ENCODE measurements around the gene COA3.

COA3 gene

DNA sequence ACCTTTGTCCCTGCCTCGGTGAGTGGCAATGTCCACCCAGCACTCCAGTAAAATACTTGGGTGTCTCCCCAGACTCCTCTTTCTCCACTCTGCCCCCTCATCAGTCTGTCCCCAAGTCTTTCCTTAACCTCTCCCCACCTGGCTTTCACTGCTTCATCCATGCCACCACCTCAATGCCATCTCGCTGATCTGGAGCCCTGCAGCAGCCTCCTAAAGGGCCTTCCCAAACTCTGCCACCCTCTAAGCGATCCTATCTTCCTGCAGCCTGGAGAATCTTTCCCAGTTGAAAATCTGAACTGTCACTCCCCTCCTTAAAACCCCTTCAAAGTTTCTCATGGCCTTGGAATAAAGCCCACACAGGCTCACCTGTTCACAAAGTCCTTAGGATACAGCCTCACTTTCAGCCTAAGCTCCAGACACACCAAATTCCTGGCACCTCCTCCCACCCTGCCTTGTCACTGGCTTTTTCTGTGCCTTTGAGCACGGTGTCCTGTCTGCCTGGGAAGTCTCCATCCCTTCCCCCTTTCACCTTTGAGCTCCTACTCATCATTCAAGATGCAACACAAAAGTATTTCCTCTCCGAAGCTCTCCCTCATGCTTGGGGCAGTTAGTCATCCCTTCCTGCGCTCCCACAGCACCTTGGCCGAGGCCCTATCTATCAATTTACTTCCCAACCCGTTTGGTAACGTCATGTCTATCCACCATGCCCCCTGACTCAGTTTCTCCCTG, 15.3 kb downstream of the COA3 start:
- ATAC-seq (replicated peaks) (no peak), DNase-seq (no peak)
- Mint-ChIP-seq H3K4me1 (ENCODE audit: low read depth in 2 of 2) (peaks cover 17 to 26% of the 10 kb centered on the region in 2 donors), H3K27me3 (peaks cover 64 to 88% of the 10 kb centered on the region in 2 donors), H3K27ac (no peak overlapping the region), H3K9me3 (no peaks in the 10 kb centered on the region), H3K4me3 (no peak overlapping the region), H3K36me3 (ENCODE audit: insufficient read depth) (peaks cover 12% of the 10 kb centered on the region)

DNA sequence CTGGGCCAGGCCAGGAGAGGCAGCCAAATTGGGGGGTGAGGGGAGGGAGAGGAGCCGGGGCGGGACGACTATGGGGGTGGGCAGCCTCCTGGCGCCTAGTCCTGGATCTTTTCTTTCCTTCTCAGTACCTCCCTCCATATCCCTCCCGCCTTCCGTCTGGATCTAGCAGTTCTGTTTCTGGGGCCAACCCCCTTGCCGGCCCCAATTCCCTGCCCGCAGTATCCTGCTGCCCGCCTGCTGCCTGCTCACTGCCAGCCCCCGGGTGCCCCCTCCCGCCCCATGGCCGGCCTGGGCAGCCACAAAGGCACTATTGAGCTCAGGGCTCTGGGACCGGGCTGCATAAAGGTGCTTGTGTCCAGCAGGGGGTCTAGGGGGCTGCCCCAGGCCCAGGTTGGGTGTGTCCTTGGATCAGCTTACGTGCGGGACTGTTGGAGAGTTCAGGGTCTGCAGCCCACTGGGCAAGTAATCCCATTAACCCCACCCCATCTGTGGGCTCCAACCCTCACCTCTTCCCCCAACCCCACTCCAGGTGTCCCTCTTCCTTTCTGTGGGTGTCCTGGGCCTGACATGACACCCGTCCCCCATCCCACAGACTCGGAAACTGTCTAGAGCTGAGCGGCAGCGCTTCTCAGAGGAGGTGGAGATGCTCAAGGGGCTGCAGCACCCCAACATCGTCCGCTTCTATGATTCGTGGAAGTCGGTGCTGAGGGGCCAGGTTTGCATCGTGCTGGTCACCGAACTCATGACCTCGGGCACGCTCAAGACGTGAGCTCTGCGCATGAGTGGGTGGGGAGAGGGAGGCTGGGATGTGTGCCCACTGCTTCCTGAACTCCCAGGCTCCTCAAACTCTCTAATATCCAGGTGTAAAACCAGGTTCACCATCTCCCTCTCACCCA, 16.1 kb downstream of the COA3 start:
- Mint-ChIP-seq H3K27me3 (peaks cover 56 to 80% of the 10 kb centered on the region in 2 donors), H3K36me3 (ENCODE audit: insufficient read depth) (peaks cover 17% of the 10 kb centered on the region), H3K4me3 (no peak overlapping the region), H3K9me3 (no peaks in the 10 kb centered on the region), H3K4me1 (ENCODE audit: low read depth in 2 of 2) (peaks cover 17 to 26% of the 10 kb centered on the region in 2 donors), H3K27ac (no peak overlapping the region)
- no peak for ATAC-seq (replicated peaks)
- no peak for DNase-seq

DNA sequence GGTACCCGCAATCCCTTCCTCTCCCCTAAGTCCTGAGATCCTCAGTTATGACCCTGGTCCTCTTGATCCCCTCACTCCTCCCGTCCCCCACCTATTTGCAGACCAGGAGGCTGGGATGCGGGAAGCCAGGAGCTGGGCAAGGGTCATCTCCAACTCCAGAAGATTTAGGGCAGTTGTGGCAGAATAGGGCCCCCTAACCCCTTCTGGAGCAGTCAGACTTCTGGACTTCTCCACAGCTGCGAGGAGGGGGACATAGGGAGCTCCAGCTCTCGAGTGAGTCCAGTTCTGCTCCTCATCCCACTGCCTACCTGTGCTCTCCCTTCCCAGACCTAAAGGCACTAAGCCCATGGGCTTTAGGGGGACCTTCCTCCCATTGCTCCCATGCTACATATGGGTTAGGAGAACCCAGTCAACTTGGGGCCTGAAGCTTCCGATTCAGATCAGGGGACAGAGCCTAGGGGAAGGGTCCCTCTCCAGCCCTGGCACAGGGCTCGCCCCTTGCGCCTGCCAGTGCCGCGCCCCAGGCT, 16.8 kb downstream of the COA3 start:
- peaks cover 24% of the 10 kb centered on the region for H3K36me3 Mint-ChIP-seq (ENCODE audit: insufficient read depth)
- H3K4me3 Mint-ChIP-seq = no peak overlapping the region
- peaks cover 17 to 26% of the 10 kb centered on the region in 2 donors for H3K4me1 Mint-ChIP-seq (ENCODE audit: low read depth in 2 of 2)
- no peak for ATAC-seq (replicated peaks)
- H3K9me3 Mint-ChIP-seq = no peaks in the 10 kb centered on the region
- no peak overlapping the region for H3K27ac Mint-ChIP-seq
- no peak for DNase-seq
- peaks cover 50 to 73% of the 10 kb centered on the region in 2 donors for H3K27me3 Mint-ChIP-seq

DNA sequence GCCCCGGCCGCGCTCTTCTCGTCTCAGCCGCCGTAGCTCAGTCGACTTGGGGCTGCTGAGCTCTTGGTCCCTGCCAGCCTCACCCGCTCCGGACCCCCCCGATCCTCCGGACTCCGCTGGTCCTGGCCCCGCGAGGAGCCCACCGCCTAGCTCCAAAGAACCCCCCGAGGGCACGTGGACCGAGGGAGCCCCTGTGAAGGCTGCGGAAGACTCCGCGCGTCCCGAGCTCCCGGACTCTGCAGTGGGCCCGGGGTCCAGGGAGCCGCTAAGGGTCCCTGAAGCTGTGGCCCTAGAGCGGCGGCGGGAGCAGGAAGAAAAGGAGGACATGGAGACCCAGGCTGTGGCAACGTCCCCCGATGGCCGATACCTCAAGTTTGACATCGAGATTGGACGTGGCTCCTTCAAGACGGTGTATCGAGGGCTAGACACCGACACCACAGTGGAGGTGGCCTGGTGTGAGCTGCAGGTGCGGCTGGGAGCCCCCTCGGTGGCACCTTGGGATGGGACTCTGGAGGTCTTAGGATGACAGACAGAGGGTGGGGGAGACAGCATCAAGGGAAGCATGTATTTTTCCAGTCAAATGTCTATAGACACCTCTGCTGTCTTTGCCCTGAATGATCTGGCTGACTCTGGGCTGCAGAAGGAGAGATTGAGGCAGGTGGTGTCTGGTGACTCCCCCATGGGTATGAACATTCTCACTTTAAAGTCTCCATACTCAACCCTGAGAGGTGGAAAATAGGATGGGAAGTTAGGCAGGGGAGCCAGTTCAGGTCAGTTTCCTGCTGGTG, 17.5 kb downstream of the COA3 start:
- Mint-ChIP-seq H3K27me3 (peaks cover 47 to 67% of the 10 kb centered on the region in 2 donors), H3K27ac (no peak overlapping the region), H3K9me3 (no peaks in the 10 kb centered on the region), H3K36me3 (ENCODE audit: insufficient read depth) (peaks cover 25% of the 10 kb centered on the region), H3K4me1 (ENCODE audit: low read depth in 2 of 2) (peaks cover 17 to 26% of the 10 kb centered on the region in 2 donors), H3K4me3 (peak overlapping the region in 1 of 2 donors; percentile 10)
- DNase-seq (no peak), ATAC-seq (replicated peaks) (no peak)

DNA sequence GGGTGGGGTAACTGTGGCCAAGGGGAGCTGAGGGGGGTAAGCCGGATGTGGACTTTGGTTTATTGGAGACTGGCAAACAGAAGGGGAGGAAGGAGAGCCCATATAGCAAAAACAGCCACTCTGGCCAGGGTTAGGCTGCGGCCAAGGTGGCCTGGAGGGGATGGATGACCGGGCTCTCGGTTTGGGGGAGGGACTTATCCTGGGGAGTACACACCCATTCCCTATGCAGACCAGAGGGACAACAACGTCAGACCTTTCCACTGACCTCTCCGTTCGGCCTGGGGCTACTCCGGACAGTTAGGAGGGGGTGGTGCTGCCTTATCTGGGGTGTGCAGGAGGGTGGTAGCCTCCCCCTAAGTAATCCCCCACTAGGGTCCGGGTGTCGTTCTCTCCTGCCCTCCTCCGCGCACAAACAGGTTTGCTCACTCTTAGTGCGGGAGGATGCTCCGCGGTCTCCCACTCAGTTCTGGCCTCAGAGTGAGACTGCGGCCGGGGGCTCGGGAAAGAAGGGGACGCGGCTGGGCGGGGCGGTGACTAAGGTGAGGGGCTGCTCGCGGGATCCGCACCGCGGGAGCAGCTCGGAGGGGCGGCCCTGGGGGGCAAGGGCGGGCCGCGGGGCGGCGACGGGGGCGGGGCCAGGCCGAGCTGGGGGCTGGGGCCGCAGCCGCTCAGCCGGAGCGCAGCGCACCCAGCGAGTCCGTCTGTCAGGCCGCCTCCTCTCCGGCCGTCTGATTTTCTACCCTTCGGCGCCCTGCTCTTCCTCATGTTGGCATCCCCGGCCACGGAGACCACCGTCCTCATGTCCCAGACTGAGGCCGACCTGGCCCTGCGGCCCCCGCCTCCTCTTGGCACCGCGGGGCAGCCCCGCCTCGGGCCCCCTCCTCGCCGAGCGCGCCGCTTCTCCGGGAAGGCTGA, 18.3 kb downstream of the COA3 start, which contains the start of gene WNK4:
Gene WNK4, plus strand, starts transcription at position 675 of the 915 bp plus-strand sequence. Its CDS starts 89 bp downstream, at position 764.
- ATAC-seq (replicated peaks) = no peak
- peaks cover 13 to 23% of the 10 kb centered on the region in 2 donors for H3K4me1 Mint-ChIP-seq (ENCODE audit: low read depth in 2 of 2)
- peak within 1 kb of the TSS; percentile 14 to 33 for H3K4me3 Mint-ChIP-seq
- H3K27me3 Mint-ChIP-seq = peaks cover 39 to 58% of the 10 kb centered on the region in 2 donors
- DNase-seq = no peak
- peaks cover 25% of the 10 kb centered on the region for H3K36me3 Mint-ChIP-seq (ENCODE audit: insufficient read depth)
- no peaks in the 10 kb centered on the region for H3K9me3 Mint-ChIP-seq
- no peak within 1 kb of the TSS for H3K27ac Mint-ChIP-seq

DNA sequence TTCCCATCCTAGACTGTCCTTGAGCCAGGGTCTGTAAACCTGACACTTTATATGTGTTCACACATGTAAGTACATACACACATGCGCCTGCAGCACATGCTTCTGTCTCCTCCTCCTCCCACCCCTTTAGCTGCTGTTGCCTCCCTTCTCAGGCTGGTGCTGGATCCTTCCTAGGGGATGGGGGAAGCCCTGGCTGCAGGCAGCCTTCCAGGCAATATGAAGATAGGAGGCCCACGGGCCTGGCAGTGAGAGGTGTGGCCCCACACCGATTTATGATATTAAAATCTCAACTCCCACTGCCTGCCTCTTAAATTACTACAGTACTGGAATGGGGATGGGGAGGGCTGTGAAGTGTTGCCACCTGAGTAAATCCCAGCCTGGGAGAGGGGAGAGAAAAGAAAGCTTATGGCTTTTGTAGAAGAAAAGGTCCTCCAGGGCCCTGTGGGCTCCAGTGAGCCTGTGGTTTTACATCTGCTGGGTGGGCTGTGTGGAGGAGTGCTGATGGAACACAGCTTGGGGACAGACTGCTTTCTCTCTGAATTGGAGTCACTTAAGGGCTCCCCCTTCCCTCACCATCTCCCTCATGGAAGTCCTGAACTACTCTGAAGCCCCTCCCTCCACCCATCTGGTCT, 19.1 kb downstream of the COA3 start:
- Mint-ChIP-seq H3K36me3 (ENCODE audit: insufficient read depth) (peaks cover 30% of the 10 kb centered on the region), H3K27ac (no peak overlapping the region), H3K4me1 (ENCODE audit: low read depth in 2 of 2) (peaks cover 8 to 17% of the 10 kb centered on the region in 2 donors)

DNA sequence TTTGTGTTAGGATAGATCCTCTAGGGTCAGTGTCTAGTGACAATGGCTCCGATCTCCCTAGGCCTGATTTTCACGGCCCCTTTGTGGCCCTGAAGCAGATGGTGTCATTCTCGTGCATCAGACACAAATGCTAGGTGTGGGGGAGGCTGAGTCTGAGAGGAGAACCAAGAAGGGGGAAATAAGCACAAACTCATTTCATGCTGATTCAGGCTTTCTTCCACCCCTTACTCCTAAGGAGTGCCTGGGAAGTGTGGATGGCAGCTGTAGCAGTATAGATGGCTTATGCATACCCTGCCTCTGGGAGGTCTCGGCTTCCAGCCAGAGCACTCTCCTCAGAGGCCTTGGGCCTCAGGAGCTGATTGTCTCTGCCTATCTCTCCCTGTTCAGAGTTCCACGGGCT, 19.9 kb downstream of the COA3 start:
- H3K27ac Mint-ChIP-seq = no peak overlapping the region
- peaks cover 35% of the 10 kb centered on the region for H3K36me3 Mint-ChIP-seq (ENCODE audit: insufficient read depth)
- peaks cover 23 to 42% of the 10 kb centered on the region in 2 donors for H3K27me3 Mint-ChIP-seq
- peaks cover 16 to 19% of the 10 kb centered on the region in 2 donors for H3K4me1 Mint-ChIP-seq (ENCODE audit: low read depth in 2 of 2)
- ATAC-seq (replicated peaks) (no peak), DNase-seq (no peak)
- H3K4me3 Mint-ChIP-seq = no peak overlapping the region
- H3K9me3 Mint-ChIP-seq = no peaks in the 10 kb centered on the region

More for the DNA sequence above, 19.1 kb downstream of the COA3 start:
- no peaks in the 10 kb centered on the region for H3K9me3 Mint-ChIP-seq
- peaks cover 31 to 50% of the 10 kb centered on the region in 2 donors for H3K27me3 Mint-ChIP-seq
- ATAC-seq (replicated peaks) = no peak
- DNase-seq = no peak
- peak overlapping the region; percentile 14 to 33 for H3K4me3 Mint-ChIP-seq

DNA sequence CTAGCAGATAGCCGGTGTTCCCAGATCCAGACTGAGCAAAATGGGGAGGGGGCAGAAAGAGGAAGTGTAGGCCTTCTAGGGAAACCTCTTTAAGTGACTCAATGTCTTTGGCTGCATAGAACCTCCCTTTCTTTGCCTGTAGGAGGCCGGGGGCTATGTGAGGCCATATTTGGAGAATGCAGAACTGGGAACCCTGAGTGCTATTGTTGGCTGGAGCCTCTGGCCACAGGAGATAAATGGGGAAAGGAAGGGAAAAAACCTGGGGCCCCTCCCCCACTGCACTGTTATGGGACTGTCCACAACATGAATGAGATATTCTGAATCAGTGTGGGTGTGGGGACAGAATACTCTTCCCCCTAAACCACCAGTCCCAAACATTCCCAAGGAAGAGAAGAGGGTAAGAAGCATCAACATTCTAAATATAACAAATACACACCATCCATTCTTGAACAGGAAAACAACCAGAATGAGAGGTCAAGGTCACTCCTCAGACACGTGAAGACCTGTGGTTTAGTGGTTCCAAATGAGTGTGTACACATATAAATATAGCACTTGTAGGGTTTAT, 22.9 kb downstream of the COA3 start:
- no peak overlapping the region for H3K27ac Mint-ChIP-seq
- H3K36me3 Mint-ChIP-seq (ENCODE audit: insufficient read depth) = peaks cover 41% of the 10 kb centered on the region
- H3K27me3 Mint-ChIP-seq = peaks cover under 1 to 13% of the 10 kb centered on the region in 2 donors
- DNase-seq = no peak
- no peaks in the 10 kb centered on the region for H3K9me3 Mint-ChIP-seq
- H3K4me1 Mint-ChIP-seq (ENCODE audit: low read depth in 2 of 2) = peaks cover 17 to 21% of the 10 kb centered on the region in 2 donors
- H3K4me3 Mint-ChIP-seq = no peak overlapping the region
- ATAC-seq (replicated peaks) = no peak

DNA sequence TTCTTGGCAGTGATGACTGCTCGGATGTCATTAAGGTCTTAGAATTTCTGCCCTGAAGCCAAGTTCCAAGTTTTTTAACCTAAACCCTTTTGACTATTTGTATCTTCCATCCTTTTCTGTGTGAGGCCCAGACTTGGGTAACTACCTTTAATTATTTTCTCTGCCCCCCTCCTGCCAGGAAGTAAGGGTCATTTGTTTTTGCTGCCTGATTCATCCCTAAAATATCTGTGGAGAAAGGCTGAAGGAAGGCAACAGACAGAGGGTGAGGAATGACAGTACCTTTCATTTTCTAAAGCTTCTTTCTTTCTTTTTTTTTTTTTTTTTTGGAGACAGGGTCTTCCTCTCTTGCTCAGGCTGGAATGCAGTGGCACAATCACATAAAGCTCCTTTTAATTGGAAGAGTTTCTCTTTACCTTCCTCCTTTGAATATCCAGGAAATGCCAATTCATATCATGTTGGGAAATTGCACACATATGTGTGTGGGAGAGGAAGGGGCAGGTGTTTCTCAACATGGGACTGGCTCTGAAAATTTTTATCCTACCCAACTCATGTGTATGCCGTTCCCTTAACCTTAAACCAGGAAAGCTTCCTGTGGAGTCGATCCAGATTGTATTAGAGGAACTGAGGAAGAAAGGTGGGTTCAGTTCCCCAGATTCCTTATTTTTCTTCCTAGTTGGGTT, 24.3 kb downstream of the COA3 start:
- Mint-ChIP-seq H3K36me3 (ENCODE audit: insufficient read depth) (peaks cover 35% of the 10 kb centered on the region), H3K27ac (peak overlapping the region; percentile 98 to 99), H3K4me1 (ENCODE audit: low read depth in 2 of 2) (peaks cover 11 to 14% of the 10 kb centered on the region in 2 donors), H3K4me3 (peak overlapping the region; percentile 100), H3K27me3 (peaks cover 0 to 2% of the 10 kb centered on the region in 2 donors), H3K9me3 (no peaks in the 10 kb centered on the region)
- DNase-seq (no peak), ATAC-seq (replicated peaks) (no peak)

DNA sequence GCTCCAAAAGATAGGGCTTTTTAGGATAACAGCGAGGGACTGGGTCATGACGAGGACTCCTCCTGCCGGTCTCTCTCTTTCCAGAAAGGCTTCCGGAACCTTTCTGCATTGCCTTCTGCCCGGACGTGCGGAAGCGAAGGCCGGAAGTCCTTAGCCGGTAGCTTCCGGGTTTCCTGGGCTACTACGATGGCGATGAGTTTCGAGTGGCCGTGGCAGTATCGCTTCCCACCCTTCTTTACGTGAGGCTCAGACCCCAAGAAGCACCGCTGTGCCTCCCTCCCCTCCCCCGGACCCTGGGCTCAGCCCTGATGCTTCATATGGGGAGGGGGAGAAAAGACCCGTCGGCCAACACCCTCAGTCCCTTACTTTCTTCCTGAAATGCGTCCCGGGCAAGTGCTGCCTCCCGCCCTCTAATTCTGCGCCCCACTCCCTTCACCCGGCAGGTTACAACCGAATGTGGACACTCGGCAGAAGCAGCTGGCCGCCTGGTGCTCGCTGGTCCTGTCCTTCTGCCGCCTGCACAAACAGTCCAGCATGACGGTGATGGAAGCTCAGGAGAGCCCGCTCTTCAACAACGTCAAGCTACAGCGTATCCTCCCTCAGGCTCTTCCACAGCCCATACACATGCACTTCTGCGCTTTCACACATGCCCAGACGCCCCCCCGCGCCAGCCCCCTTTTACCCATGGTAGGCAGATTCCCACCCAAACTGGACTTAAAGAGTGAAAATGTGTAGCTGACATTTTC, 25.0 kb downstream of the COA3 start, which contains the start of gene VPS25:
Gene VPS25, plus strand, starts transcription at position 160 of the 746 bp plus-strand sequence. Its CDS starts 27 bp downstream, at position 187.
- Mint-ChIP-seq H3K36me3 (ENCODE audit: insufficient read depth) (peaks cover 29% of the 10 kb centered on the region), H3K27me3 (peaks cover 3 to 4% of the 10 kb centered on the region in 2 donors), H3K4me1 (ENCODE audit: low read depth in 2 of 2) (peaks cover 10 to 12% of the 10 kb centered on the region in 2 donors), H3K27ac (peak within 1 kb of the TSS; percentile 98 to 99), H3K4me3 (peak within 1 kb of the TSS; percentile 100), H3K9me3 (no peaks in the 10 kb centered on the region)
- DNase-seq = peak; percentile 66 to 79 (median 70)
- ATAC-seq (replicated peaks) = peak; percentile 97

Data from effector memory CD8-positive, alpha-beta T cell (primary cell).